ENCODE results near the gene UBE2J1.
"Not testable (repeated sequence)": the region's sequence is repeated elsewhere in the genome, so short reads cannot be mapped to it uniquely, and the experiment has no call there.

GRCh38 chr6:89397884-89398283, 45.4 kb upstream of the UBE2J1 start:
- not testable (repeated sequence) for TF ChIP-seq CTCF (IDR thresholded peaks at IDR 0.05; ENCODE audit: insufficient read depth, low read length, poor library complexity, severe bottlenecking); EZH2phosphoT487 (conservative IDR thresholded peaks at IDR 0.05; ENCODE audit: low read length)

All from SU-DHL-6 (cell line).